Daoy (cell line): Measurements from ENCODE around the gene HIP1. TPM values are rescaled to one million over a fixed set of nuclear protein-coding genes. Genes with fewer than 3 reads are reported as not detected.
"Not testable (repeated sequence)": the region's sequence is repeated elsewhere in the genome, so short reads cannot be mapped to it uniquely, and the experiment has no call there.

Experiments
- DNase-seq: peaks from one replicate; pipeline ENCODE4 v3.0.0-alpha.2; 2015; ENCODE audit warnings: low read depth
- total RNA-seq: library from RNA; depleted of rRNA; stranded (reverse); fragments of >200 nt; shearing (Covaris generic); gene quantifications from 2 replicates; pipeline ENCODE4 v1.2.3, GENCODE V29; 2014

Gene HIP1
- total RNA-seq, 1 experiment from 2014 or later, result 12.3 TPM

DNA sequence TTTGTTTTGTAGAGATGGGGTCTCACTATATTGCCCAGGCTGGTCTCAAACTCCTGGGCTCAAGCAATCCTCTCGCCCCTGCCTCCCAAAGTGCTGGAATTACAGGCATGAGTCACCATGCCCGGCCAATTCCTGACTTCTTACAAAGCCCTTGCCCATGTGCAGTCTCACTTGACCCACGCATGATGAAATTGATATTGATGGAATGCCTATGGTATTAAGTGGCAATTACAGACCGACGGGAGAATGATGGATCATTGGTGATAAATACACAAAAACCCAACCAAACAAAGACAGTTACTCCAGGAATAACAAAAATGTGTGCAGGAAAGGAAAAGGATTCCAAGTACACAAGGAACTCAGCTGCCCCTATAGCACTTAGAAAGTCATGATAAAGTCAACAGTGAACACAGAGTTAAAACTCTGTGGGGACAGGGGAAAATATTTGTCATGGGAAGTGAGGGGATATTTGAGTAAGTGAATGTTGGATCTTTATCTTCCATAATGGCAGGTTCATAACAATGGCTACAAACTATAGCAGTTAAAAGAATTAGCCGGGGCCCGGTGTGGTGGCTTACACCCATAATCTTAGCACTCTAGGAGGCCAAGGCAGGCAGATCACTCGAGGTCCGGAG lies 21.6 kb downstream of the HIP1 start:
- DNase-seq, result peak; percentile 51

DNA sequence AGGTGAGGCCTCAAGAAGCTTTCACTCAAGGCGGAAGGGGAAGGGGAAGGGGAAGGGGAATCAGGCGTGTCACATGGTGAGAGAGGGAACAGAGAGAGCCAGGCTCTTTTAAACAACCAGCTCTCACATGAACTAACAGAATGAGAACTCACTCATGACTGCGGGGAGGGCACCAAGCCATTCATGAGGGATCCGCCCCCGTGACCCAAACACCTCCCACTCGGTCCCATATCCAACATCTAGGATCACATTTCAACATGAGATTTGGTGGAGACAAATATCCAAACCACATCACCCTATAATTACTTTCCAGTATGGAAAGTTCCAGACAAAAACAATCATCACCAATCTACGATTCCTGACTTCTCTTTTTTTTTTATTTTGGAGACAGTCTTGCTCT lies 22.9 kb downstream of the HIP1 start:
- DNase-seq, result no peak

DNA sequence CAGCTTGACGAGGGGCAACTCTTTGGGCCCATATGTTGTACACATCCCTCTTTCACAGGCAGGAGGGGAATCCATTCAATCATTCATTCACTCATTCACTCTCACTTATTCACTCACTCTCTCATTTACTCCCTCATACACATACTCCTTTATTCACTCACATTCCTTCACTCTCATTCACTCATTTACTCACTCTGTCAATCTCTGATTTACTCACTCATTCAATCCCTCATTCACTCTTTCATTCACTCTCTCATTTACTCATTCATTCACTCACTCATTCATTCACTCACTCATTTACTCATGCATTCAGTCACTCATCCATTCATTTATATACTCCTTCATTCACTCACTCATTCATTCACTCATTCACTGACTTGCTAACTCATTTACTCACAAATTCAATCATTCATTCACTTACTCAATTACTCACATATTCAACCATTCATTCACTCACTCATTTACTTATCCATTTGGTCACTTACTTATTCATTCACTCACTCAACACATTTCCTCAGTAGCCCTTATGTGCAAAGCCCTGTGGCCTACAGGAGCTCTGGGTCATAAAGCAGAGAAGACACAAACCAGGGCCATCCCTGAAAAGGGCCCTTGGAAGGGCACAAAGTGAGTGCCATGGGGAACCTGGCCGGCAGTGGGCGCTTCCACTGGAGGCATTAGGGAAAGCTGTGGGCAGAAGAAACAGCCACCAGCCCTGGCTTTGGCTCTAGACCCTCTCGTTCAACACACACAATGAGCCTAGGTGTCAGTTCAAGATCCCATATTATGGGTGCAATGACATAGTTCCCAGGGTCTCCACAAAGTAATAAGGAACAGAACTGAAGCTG lies 26.0 kb downstream of the HIP1 start:
- DNase-seq, result no peak

DNA sequence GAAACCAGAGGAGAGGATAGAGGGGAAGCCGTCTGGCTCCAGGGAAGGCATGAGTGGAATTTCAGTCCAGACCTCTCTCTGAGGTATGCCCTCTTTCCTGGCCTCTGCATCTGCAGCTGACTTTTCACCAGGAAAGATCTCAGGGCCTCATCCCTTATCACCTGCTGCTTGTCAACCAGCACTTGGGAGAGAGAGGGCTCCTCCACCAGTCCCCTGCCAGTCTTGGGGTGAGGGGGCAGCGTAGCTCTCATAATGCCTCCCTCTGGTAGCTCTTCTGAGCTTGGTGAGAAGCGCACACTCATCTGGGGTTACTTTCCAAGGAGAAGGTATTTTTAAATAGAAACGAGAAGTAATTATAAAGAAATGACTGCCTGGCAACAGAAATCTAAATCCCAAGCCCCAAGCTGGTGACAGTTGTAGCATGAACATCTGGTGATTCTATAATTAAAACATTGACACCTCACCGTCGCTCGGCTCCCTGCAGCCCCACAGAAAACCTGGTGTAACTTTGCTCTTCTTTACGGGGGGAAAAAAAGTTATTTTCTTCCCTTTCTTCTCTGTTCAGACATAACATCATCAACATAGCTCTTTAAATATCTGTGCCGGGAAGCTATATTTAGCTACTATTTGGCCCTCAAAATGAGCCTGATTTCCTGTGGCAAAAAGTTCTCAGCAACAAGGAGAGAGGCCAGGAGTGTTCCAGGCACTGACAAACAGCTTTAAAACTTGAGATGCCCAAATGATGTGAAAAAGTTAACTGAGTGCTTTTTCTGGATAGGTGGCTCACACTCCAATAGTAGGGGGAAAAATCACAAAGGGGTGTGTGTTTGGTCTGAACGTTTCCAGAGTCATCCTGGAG lies 26.9 kb downstream of the HIP1 start:
- no peak for DNase-seq

DNA sequence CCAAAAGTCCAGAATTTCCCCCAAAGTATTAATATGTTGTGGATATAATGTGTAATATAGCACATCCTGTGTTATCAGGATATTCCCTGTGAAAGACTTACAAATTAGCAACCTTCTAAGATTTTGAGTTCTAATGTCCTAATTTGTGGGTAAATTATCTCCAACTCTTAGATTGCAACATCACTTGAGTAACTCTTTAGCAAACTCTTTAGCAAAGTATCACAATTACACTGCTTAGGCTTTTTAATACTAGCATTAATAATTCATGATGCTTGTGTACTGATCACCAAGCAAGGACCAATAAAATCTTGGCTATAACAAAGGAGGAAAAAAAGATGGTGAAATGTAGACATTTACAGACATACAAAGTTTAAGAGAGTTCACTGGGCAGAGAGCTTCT lies 27.7 kb downstream of the HIP1 start:
- no peak for DNase-seq

DNA sequence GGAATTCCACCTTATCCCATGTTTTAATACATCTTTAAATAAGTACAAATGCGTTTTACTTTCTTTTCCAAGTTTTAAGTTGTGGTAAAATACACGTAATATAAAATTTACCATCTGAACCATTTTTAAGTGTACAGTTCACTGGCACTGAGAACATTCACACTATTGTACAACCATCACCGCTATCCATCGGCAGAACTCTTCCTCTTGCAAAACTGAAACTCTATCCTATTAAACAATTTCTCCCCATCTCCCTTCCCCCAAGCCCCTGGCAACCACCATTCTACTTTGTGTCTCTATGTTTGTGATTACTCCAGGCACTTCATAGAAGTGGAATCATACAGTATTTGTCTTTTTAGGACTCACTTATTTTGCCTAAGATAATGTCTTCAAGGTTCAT lies 33.8 kb downstream of the HIP1 start:
- DNase-seq, result no peak

DNA sequence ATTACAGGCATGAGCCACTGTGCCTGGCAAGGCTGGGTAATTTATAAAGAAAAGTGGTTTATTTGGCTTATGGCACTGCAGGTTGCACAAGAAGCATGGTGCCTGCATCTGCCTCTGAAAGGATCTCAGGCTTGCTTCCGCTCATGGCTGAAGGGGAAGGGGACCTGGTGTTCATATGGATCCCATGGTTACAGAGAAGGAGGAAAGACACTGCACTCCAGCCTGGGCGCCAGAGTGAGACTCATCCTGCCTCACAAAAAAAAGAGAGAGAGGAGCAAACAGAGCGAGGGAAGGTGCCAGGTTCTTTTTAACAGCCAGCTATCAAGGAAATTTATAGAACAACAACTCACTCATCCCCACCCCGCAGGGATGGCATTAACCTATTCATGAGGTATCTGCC lies 36.2 kb downstream of the HIP1 start:
- DNase-seq, result no peak

DNA sequence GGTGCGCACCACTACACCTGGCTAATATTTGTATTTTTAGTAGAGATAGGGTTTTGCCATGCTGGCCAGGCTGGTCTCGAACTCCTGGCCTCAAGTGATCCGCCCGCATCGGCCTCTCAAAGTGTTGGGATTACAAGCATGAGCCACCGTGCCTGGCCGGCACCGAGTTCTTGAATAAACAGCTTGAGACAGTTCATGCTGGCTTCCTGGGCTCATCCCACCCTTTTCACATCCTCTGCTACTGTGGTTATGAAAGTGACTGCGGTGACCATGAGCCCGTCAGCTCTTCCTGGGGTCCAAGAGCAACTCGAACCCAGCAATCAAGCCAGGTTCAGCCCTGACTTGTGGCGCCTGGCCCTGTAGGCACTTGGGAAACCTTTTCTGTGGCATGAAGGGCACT lies 38.7 kb downstream of the HIP1 start:
- DNase-seq, result no peak

DNA sequence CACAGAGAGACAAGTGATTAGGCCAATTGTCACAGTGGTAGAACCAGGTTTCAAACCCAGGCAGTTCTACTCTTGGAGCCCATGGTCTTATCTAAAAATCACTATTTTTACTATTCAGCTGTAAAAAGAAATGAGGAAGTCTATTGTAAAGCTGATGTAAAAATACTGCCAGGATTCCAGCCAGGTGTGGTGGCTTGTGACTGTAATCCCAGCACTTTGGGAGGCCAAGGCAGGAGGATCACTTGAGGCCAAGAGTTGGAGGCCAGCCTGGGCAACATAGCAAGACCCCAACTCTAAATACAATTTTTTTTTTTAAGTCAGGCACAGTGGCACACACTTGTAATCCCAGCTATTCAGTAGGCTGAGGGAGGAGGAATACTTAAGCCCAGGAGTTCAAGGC lies 40.4 kb downstream of the HIP1 start:
- no peak for DNase-seq

DNA sequence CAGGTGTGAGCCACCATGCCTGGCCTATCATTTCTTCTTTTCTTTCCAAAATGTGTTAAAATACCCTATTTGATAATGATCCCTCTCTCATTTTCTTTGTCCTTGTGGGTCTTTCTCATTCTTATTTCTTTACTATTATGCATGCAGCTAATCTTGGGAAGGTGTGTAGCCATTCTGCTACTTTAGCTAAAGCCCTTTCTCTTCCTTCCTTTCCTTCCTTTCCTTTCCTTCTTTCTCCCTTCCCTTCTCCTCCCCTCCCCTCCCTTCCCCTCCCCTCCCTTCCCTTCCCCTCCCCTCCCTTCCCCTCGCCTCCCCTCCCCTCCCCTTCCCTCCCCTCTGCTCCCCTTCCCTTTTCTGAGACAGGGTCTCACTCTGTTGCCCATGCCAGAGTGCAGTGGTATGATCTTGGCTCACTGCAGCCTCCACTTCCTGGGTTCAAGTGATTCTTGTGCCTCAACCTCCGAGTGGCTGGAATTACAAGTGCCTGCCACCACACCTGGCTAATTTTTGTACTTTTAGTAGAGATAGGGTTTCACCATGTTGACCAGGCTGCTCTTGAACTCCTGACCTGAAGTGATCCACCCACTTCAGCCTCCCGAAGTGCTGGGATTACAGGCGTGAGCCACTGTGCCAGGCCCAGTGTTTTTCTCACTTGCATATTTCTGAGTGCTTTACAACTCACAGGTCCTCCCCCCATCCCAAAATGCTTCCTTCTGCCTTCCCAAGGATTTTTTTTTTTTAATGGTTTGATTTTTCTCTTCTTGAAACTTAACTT lies 42.3 kb downstream of the HIP1 start:
- no peak for DNase-seq

DNA sequence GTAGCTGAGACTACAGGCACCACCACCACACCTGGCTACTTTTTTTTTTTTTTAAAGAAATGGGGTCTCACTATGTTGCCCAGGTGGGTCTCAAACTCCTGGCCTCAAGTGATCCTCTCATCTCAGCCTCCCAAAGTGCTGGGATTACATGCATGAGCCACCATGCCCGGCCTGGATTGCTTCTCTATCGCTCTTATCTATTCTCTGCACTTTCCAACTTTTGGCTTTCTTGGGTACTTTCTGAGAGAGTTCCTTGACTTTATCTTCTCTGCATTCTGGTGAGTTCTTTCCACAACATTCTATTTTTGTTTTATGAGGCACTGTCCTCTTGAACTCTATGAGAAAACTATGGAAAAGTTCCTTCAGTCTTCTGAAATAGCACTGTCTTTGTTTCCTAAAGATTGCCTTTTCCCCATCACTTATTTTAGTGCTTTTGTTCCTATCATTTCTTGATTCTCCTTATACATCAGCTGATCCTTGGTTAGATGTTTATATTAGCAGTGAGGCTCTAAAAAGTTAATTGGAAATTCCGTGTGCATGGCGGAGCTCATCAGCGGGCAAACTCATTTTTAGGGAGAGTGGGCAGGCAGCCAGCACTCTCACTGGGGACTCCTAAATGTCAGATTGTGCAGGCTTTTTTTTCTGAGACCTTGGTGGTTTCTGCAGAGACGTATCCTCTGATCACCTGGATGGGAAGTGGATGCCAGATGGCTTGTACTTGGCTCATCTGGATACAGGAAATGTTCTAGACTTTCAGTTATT lies 43.9 kb downstream of the HIP1 start:
- no peak for DNase-seq

DNA sequence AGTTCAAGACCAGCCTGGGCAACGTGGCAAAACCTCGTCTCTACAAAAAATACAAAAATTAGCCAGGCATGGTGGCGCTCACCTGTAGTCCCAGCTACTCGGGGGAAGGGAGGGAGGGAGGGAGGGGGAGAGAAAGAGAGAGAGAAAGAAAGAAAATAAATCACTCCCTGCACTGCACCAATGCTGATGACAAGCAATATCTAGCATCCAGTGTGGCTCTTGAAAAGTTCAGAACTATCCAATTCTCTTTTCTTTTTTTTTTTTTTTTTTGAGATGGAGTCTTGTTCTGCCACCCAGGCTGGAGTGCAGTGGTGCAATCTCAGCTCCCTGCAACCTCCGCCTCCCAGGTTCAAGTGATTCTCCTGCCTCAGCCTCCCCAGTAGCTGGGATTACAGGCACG lies 45.1 kb downstream of the HIP1 start:
- DNase-seq, result not testable (repeated sequence)

DNA sequence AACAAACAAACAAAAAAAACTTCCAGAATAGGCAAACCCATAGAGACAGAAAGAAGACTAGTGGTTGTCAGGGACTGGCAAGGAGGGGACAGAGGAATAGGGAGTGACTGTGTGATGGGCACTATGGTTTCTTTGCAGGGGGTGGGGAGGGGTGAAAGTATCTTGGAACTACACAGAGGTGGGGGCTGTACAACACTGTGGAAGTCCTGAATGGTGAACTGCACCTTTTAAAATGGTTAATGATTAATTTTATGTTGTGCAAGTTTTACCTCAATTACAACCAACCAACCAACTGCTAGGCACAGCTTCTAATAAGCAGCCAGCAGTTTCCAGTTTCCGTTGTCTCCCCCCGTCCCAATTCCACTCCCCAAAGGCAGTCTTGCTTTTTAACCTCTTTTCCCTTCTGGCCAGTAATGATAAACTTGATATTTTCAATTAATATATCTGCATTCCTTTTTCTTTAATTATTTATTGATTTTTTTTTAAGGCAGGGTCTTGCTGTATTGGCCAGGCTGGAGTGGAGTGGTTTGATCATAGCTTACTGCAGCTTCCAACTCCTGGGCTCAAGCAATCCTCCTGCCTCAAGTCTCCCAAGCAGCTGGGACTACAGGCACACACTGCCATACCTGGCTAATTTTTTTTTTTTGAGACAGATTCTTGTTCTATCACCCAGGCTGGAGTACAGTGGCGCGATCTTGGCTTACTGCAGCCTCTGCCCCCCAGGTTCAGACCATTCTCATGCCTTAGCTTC lies 46.8 kb downstream of the HIP1 start:
- DNase-seq, result no peak

DNA sequence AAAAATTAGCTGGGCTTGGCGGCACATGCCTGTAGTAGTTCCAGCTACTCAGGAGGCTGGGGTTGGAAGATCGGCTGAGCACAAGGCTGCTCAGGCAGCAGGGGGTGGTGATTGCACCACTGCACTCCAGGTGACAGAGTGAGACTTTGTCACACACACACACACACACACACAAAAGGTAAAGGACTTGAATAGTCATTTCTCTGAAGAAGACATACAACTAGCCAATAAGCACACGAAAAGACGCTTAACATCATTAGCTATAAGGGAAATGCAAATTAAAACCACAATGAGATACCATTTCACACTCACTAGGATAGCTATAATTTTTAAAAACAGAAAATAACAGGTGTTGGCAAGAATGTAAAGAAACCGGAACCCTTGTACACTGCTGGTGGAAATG lies 48.6 kb downstream of the HIP1 start:
- no peak for DNase-seq

DNA sequence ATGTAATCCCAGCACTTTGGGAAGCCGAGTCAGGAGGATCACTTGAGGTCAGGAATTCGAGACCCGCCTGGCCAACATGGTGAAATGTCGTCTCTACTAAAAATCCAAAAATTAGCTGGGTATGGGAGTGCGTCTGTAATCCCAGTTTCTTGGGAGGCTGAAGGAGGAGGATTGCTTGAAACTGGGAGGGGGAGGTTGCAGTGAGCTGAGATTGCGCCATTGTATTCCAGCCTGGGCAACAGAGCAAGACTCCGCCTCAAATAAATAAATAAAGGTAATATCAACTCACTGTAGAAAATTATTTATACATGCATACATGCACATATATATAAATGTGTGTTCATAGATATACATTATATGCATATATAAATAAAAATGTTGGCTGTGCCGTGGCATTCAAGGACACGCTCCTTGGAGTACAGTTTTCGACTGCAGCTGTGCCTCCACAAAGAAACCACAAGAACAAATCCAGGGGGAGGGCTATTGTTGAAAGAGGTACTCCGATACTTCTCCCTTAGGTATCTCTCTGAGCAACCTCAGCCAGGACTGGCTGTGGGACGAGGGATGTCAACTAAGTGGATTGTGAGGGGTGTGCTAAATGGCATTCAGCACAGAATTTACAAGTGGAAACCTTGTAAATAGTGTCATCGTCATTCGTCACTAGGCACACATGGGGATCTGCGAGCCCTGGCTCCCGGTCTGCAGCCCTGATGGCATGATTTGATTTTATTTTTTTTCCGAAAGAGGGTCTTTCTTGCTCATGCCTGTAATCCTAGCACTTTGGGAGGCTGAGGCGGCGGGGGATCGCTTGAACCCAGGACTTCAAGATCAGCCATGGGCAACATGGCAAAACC lies 49.3 kb downstream of the HIP1 start:
- no peak for DNase-seq

DNA sequence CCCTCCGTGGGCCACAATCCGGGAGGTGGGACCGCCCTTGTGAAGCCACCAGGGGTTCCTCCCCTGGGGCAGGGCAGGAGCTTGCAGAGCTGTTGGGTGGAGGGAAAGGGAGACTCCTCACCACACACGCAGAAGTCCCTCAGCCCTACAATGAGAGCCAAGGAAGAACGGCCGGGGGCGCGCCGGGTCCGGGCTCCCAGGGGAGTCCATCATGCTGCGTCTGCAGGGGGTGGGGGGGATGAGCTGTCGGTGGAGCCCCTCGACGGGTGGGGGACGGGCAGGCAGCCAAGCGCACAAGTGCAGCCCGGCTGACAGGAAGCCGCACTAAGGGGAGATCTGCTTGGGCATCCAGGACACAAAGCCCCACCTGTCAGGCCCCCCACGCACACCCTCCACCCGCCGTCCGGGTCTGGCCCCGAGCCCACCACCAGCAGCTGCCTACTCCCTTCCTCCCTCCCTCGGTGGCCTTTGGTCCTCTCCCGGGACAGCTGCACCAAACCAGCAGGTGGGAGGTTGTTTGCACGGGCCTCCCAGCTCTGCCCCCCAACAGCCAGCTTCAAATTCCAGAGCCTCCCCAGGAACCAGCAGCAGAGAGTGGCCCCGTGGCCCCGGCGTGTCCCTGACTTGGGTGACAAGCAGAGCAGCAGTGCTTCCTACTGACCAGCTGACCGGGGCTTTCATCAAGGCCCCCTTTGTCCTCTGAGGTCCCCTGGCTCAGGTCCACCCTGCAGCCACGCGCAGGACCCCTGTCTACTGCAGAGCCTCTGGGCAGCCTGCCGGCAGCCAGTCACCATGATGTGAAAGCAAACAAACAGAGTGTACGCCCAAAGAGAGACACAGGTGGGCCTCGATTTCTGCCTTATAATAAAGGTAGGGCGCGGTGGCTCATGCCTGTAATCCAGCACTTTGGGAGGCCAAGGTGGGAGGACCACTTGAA lies 50.3 kb downstream of the HIP1 start:
- no peak for DNase-seq

DNA sequence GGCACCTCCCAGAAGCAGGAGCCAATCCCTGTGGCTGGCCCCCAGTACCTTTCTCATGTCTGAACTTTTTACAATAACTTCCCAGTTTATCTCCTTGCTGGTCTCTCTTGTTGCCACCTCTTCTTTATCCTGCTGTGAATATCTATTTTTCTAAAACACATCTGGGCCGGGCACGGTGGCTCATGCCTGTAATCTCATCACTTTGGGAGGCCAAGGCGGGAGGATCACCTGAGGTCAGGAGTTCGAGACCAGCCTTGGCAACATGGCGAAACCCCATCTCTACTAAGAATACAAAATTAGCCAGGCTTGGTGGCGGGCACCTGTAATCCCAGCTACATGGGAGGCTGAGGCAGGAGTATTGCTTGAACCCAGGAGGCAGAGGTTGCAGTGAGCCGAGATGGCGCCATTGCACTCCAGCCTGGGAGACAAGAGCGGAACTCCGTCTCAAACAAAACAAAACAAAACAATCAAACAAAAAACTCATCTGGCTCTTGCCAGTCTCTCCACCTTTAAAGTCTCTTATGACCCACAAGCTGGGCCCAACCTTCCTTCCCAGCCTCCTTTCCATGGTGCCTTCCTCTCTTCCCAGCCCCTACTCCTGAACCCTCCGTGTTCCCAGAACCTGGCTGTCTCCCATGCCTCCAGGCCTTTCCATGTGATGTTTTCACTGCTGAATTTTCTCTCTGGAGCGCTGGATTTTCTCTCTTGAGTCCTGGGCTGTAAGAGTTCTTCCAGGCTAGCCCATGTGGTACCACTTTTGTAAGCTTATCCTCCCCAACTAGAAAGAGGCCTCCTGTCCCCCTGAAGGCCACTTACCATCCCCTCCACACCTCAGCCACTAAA lies 51.3 kb downstream of the HIP1 start:
- no peak for DNase-seq
